A549 (cell line): ENCODE measurements around the gene GMPS. TPM values are rescaled to one million over a fixed set of nuclear protein-coding genes. Genes with fewer than 3 reads are reported as not detected.

Experiments used
- ATAC-seq, 2 experiments: fragments of 200-7000 bp in 1 of 2; fragments of >200 bp in 1 of 2; cut with Nextera tagmentation in 1 of 2; cut with Tn5 transposase in 1 of 2; 3 replicates each; pipeline versions ENCODE4 v1.8.0 to v1.9.1; 2018 to 2020; ENCODE audit warnings: mild to moderate bottlenecking in 1 of 2, moderate library complexity in 1 of 2
- CTCF ChIA-PET: fragments of 300-600 bp; sonication (Branson Sonifier 250); formaldehyde crosslinking; extraction: SDS; loops from one replicate; lab custom pipeline; 2021; ENCODE audit warnings: antibody characterized with exemption, inconsistent platforms; lab: Yijun Ruan, JAX
- POLR2A ChIA-PET: fragments of 350-600 bp; formaldehyde crosslinking; extraction: SDS; loops from one replicate; lab custom pipeline; 2021; ENCODE audit warnings: antibody characterized with exemption, inconsistent platforms; lab: Yijun Ruan, JAX
- DNase-seq, 2 experiments: peaks; one replicate each; pipeline versions ENCODE4 v3.0.0 to v3.0.0-alpha.2; 2011 to 2016; ENCODE audit warnings: low read depth in 1 of 2, low spot score in 1 of 2
- FAIRE-seq: peaks from 2 replicates; lab custom pipeline; 2011; peaks lifted over from hg19 to GRCh38; lab: Jason Lieb, UNC
- H3K27ac ChIP-seq, 2 experiments: fragments of >200 bp; sonication (Bioruptor Twin); formaldehyde crosslinking; 3 replicates each; pipeline ENCODE4 v1.5.1; 2016 to 2017
- H3K4me1 ChIP-seq: fragments of >200 bp; sonication (Bioruptor Twin); formaldehyde crosslinking; 3 replicates; pipeline ENCODE4 v1.6.1; 2016
- H3K4me2 ChIP-seq: fragments of >200 bp; sonication (Bioruptor Twin); formaldehyde crosslinking; 3 replicates; pipeline ENCODE4 v1.6.1; 2016
- H3K4me3 ChIP-seq: fragments of >200 bp; sonication (Bioruptor Twin); formaldehyde crosslinking; 3 replicates; pipeline ENCODE4 v1.5.1; 2016
- H3K9me3 ChIP-seq: fragments of >200 bp; sonication (Bioruptor Twin); formaldehyde crosslinking; 3 replicates; pipeline ENCODE4 v1.6.1; 2016
- ATOH8 ChIP-seq: fragments of 250-450 bp; sonication (Bioruptor Pico); IDR thresholded peaks from 2 replicates; pipeline ENCODE4 v1.5.0; 2020; ENCODE audit warnings: low read depth, mild to moderate bottlenecking, moderate library complexity
- BCL3 ChIP-seq: fragments of >200 bp; sonication (Bioruptor Twin); formaldehyde crosslinking; IDR thresholded peaks from 3 replicates; pipeline ENCODE4 v1.6.1; 2016
- BHLHE40 ChIP-seq: IDR thresholded peaks from 2 replicates; pipeline ENCODE4 v1.6.1; 2012; ENCODE audit warnings: low read depth, low read length, inconsistent platforms
- E2F6 ChIP-seq: IDR thresholded peaks from 2 replicates; pipeline ENCODE4 v1.6.1; 2012; ENCODE audit warnings: low read depth, borderline replicate concordance
- EHF ChIP-seq: fragments of 250-450 bp; sonication (Bioruptor Pico); IDR thresholded peaks from 2 replicates; pipeline ENCODE4 v1.5.0; 2020; ENCODE audit warnings: mild to moderate bottlenecking
- EP300 ChIP-seq, 2 experiments: fragments of >200 bp; sonication (Bioruptor Twin); formaldehyde crosslinking; IDR thresholded peaks; 2 replicates in 1 of 2; 3 replicates in 1 of 2; pipeline ENCODE4 v1.6.1; 2016 to 2017
- FOXS1 ChIP-seq: fragments of 250-450 bp; sonication (Bioruptor Pico); IDR thresholded peaks from 2 replicates; pipeline ENCODE4 v1.5.0; 2020; ENCODE audit warnings: mild to moderate bottlenecking, moderate library complexity
- HDAC2 ChIP-seq: fragments of 200-600 bp; sonication (generic); IDR thresholded peaks from 2 replicates; pipeline ENCODE4 v1.6.1; 2016
- HMGXB4 ChIP-seq: fragments of 250-450 bp; sonication (Bioruptor Pico); IDR thresholded peaks from 2 replicates; pipeline ENCODE4 v1.5.0; 2021; ENCODE audit warnings: mild to moderate bottlenecking, moderate library complexity, borderline replicate concordance
- HOXA7 ChIP-seq: fragments of 250-450 bp; sonication (Bioruptor Pico); IDR thresholded peaks from 2 replicates; pipeline ENCODE4 v1.5.0; 2020; ENCODE audit warnings: mild to moderate bottlenecking, moderate library complexity
- KDM1A ChIP-seq: fragments of 200-600 bp; sonication (generic); IDR thresholded peaks from 2 replicates; pipeline ENCODE4 v1.6.1; 2016; ENCODE audit warnings: low read depth, mild to moderate bottlenecking
- MAFK ChIP-seq: fragments of 450-650 bp; IDR thresholded peaks from 2 replicates; pipeline ENCODE4 v1.6.1; 2014; ENCODE audit not compliant: partially characterized antibody
- MAX ChIP-seq: IDR thresholded peaks from 2 replicates; pipeline ENCODE4 v1.6.1; 2012
- MAZ ChIP-seq: fragments of 150-350 bp; IDR thresholded peaks from 2 replicates; pipeline ENCODE4 v1.6.1; 2014; ENCODE audit warnings: antibody characterized with exemption, low read depth, low read length, borderline replicate concordance
- MYC ChIP-seq: IDR thresholded peaks from 2 replicates; pipeline ENCODE4 v1.6.1; 2012; ENCODE audit warnings: mild to moderate bottlenecking, inconsistent platforms, low read length, improper control_type of control experiment, borderline replicate concordance
- PHF8 ChIP-seq: fragments of 200-600 bp; sonication (generic); IDR thresholded peaks from 2 replicates; pipeline ENCODE4 v1.6.1; 2016; ENCODE audit warnings: low read depth, mild to moderate bottlenecking, antibody characterized with exemption, moderate library complexity, borderline replicate concordance
- RARB ChIP-seq: fragments of 250-450 bp; sonication (Bioruptor Pico); IDR thresholded peaks from 2 replicates; pipeline ENCODE4 v1.8.0; 2021; ENCODE audit warnings: mild to moderate bottlenecking, moderate library complexity
- REST ChIP-seq: fragments of 200-600 bp; sonication (generic); IDR thresholded peaks from 2 replicates; pipeline ENCODE4 v1.6.1; 2016; ENCODE audit warnings: antibody characterized with exemption, mild to moderate bottlenecking, moderate library complexity
- RNF2 ChIP-seq: fragments of 200-600 bp; sonication (generic); IDR thresholded peaks from 2 replicates; pipeline ENCODE4 v1.6.1; 2016; ENCODE audit warnings: low read depth, mild to moderate bottlenecking, antibody characterized with exemption, moderate library complexity, borderline replicate concordance
- SREBF2 ChIP-seq: fragments of 450-650 bp; IDR thresholded peaks from 2 replicates; pipeline ENCODE4 v1.6.1; 2014; ENCODE audit warnings: mild to moderate bottlenecking, moderate library complexity
- TFCP2L1 ChIP-seq: fragments of 250-450 bp; sonication (Bioruptor Pico); IDR thresholded peaks from 2 replicates; pipeline ENCODE4 v1.5.0; 2021; ENCODE audit warnings: mild to moderate bottlenecking
- ZFP36 ChIP-seq: fragments of 450-650 bp; IDR thresholded peaks from 2 replicates; pipeline ENCODE4 v1.6.1; 2014; ENCODE audit warnings: borderline replicate concordance; ENCODE audit not compliant: partially characterized antibody
- ZSCAN20 ChIP-seq: fragments of 250-450 bp; sonication (Bioruptor Pico); IDR thresholded peaks from 2 replicates; pipeline ENCODE4 v1.8.0; 2022; ENCODE audit warnings: mild to moderate bottlenecking, moderate library complexity
- WGBS: methylation state at CpG from one replicate; pipeline ENCODE4 v1.1.6; 2017; ENCODE audit errors: missing lambda C conversion rate; 5-methylcytosine and 5-hydroxymethylcytosine counted together
- polyA plus RNA-seq, 4 experiments: library from polyadenylated mRNA; depleted of rRNA in 3 of 4; stranded (reverse); fragments of >200 nt; fragmentation: RNase III in 1 of 4; extraction: RNeasy Plus Mini Kit Qiagen cat#74134 plus additional on column Dnase treatment in 1 of 4; gene quantifications; 2 replicates in 3 of 4; 3 replicates in 1 of 4; pipeline ENCODE4 v1.2.3, GENCODE V29; 2011 to 2017

GMPS gene
- polyA plus RNA-seq, 2 of the 4 experiments (the other 2 are of a cell fraction), result 74.4 to 114 TPM

DNA sequence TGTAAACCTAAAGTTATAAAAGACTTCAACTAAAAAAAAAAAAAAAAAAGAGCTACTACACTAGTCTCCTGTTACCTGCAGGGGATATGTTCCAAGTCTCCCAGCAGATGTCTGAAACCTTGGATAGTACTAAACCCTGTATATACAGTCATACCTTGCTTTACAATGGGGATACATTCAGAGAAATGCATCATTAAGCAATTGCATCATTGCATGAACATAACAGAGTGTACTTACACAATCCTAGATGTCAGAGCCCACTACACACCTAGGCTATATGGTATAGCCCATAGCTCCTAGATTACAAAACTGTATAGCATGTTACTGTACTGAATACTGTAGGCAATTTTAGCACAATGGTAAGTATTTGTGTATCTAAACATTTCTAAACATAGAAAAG lies 119.1 kb downstream of the GMPS start:
- ATAC-seq (no peak), DNase-seq (no peak)
- no peak overlapping the region for H3K4me3 ChIP-seq
- H3K4me1 ChIP-seq, result no peaks in the 10 kb centered on the region
- no peak overlapping the region for H3K4me2 ChIP-seq
- H3K9me3 ChIP-seq, result no peaks in the 10 kb centered on the region
- POLR2A ChIA-PET, result no interaction called here
- H3K27ac ChIP-seq, result no peak overlapping the region
- CTCF ChIA-PET, result no interaction called here
- TF ChIP-seq BCL3 (no peak), ZFP36 (no peak), MAZ (no peak), TFCP2L1 (no peak), RARB (CRISPR knock-in tag) (no peak), HMGXB4 (CRISPR knock-in tag) (no peak)
- TF ChIP-seq, all 56 proteins: peak for 0
- no peak for FAIRE-seq

GRCh38 chr3:155991212-155991611 lies 120.8 kb downstream of the GMPS start:
- Histone ChIP-seq H3K4me3 (no peak overlapping the region), H3K4me1 (no peaks in the 10 kb centered on the region), H3K4me2 (no peak overlapping the region), H3K27ac (no peak overlapping the region), H3K9me3 (no peaks in the 10 kb centered on the region)
- DNase-seq, result no peak
- 64% methylated on average over 4 of the region's 4 CpGs for WGBS
- no peak for FAIRE-seq
- ATAC-seq, result no peak
- ChIA-PET CTCF (no interaction called here), POLR2A (no interaction called here)
- no peak for TF ChIP-seq MAX
- no peak for TF ChIP-seq FOXS1 (CRISPR knock-in tag)
- TF ChIP-seq ZSCAN20 (CRISPR knock-in tag), result no peak
- no peak for TF ChIP-seq MAFK
- TF ChIP-seq BHLHE40, result no peak
- TF ChIP-seq ATOH8 (CRISPR knock-in tag), result no peak
- TF ChIP-seq MYC, result no peak
- no peak for TF ChIP-seq RNF2
- no peak for TF ChIP-seq KDM1A
- no peak for TF ChIP-seq E2F6
- TF ChIP-seq TFCP2L1, result no peak
- TF ChIP-seq REST, result no peak
- no peak for TF ChIP-seq HOXA7 (CRISPR knock-in tag)
- TF ChIP-seq EHF (CRISPR knock-in tag), result no peak
- TF ChIP-seq BCL3, result no peak
- TF ChIP-seq EP300 (IDR thresholded peaks at IDR 0.05), result no peak
- no peak for TF ChIP-seq HDAC2
- TF ChIP-seq ZFP36, result no peak
- no peak for TF ChIP-seq SREBF2
- TF ChIP-seq PHF8, result no peak
